OCI-LY3 (cell line): ENCODE measurements around the gene LRP4.

ENCODE experiments used
- EZH2phosphoT487 ChIP-seq: fragments of 200-600 bp; shearing (Covaris generic); IDR thresholded peaks from 2 replicates; pipeline ENCODE4 v1.6.1; 2018; ENCODE audit warnings: antibody characterized with exemption, mixed run types, low read depth
- TF ChIP-seq, protein P1 (sequence below): fragments of 200-600, 300-600 bp; sonication (generic); IDR thresholded peaks from 2 replicates; pipeline ENCODE4 v1.5.1; 2014; ENCODE audit warnings: antibody characterized with exemption, low read length, low read depth

DNA sequence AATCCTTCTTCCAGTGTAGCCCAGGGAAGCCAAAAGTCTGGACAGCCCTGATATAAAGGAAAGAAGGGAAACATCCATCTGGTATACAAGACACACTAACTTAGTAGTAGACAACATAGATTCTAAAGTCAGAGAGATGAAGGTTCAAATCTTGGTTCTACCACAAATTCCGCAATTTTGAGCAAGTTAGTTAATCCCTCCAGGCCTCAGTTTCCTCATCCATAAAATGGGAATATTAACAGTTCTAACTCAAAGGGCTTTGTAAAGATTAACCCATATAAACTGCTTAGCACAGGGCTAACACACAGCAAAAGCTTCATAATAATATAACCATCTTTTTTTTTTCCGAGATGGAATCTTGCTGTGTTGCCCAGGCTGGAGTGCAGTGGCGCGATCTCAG is 10.7 kb downstream of the LRP4 start:
- no peak for TF ChIP-seq EZH2phosphoT487
- TF ChIP-seq, protein P1, sequence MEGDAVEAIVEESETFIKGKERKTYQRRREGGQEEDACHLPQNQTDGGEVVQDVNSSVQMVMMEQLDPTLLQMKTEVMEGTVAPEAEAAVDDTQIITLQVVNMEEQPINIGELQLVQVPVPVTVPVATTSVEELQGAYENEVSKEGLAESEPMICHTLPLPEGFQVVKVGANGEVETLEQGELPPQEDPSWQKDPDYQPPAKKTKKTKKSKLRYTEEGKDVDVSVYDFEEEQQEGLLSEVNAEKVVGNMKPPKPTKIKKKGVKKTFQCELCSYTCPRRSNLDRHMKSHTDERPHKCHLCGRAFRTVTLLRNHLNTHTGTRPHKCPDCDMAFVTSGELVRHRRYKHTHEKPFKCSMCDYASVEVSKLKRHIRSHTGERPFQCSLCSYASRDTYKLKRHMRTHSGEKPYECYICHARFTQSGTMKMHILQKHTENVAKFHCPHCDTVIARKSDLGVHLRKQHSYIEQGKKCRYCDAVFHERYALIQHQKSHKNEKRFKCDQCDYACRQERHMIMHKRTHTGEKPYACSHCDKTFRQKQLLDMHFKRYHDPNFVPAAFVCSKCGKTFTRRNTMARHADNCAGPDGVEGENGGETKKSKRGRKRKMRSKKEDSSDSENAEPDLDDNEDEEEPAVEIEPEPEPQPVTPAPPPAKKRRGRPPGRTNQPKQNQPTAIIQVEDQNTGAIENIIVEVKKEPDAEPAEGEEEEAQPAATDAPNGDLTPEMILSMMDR, result no peak
